Measurements from ENCODE around the gene UBA7. TPM values are rescaled to one million over a fixed set of nuclear protein-coding genes. Genes with fewer than 3 reads are reported as not detected.

UBA7 gene
- total RNA-seq, 1 donor from 2014 or later, result 26.7 TPM

DNA sequence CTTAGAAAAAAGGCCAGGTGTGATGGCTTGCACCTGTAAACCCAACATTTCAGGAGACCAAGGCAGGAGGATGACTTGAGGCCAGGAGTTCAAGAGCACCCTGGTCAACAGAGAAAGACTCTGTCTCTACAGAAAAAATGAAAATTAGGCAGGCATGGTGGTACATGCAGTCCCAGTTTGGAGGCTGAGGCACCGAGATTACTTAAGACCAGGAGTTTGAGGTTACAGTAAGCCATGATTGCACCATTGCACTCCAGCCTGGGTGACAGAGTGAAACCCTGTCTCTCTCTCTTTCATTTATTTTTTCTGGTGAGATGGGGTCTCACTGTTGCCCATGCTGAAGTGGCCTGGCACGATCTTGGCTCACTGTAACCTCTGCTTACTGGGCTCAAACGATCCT, 52.1 kb downstream of the UBA7 start:
- intact Hi-C loops (cut with micrococcal nuclease), result no loop called here
- DNase-seq (no peak), ATAC-seq (no peak)

DNA sequence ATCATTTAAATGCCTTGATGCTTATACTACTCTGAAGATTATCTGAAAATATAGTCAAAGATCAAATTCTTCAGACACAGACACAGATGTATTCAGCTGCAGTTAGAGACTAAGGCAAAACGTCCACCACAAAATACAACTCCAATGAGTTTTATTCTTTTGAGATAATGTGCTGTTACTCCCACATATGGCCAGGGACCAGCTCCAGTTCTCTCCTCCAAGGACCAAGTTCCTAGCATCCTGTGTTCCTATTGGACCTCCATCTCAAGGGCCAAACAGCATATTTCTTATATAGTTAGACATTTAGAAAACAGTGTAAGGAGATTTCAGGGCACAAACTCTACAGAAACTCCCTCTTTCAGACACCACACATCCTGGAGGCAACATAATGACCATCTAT, 54.5 kb downstream of the UBA7 start:
- intact Hi-C loops (cut with micrococcal nuclease), result no loop called here
- DNase-seq (no peak), ATAC-seq (no peak)

DNA sequence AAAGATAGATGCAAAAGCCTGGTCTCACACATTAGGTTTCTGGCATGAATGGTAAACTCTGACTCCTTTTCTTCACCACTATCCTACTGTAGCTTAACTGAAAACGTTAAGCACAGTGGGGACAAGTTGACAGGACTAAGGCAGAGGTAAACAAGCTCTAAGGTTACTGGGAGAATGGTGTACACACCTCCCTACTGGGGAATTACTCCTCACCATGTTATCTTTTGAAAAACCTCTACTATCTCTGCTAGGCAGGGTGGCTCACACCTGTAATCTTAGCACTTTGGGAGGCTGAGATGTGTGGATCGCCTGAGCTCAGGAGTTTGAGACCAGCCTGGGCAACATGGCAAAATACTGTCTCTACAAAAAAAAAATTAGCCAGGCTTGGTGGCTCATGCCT, 56.6 kb downstream of the UBA7 start:
- ATAC-seq (no peak), DNase-seq (no peak)
- intact Hi-C loops (cut with micrococcal nuclease), result no loop called here

DNA sequence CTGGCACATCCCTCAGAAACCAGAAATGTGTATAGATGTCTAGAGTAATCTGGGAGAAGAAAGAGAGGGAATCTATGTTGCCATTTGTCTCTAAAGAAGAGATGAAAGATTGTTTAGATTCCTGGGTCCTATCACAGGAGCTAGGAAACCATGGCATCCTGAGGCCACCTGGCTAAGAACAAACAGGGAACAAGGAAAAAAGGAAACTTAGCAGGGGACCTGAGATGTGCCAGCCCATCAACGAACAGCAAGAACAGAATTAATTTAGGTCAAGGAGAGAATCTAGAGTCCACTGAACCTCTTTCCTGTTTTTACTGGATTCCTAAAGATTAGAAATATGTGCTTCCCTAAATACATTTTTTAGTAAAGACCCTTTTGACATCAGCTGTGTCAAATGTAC, 57.7 kb downstream of the UBA7 start:
- intact Hi-C loops (cut with micrococcal nuclease), result no loop called here
- no peak for ATAC-seq
- no peak for DNase-seq

Small RNA genes within 50 kb of the gene (microRNA-seq; reads per million reads assigned to microRNA genes)
- not detected for gene MIR5193 (ENCODE audit: borderline number of aligned reads)

Other genes starting within 250 kb of the UBA7 start
- gene APEH, start 139.6 kb downstream of the UBA7 start, total RNA-seq, result 113 TPM
- gene MST1, start 124.5 kb downstream of the UBA7 start, total RNA-seq, result 6.6 TPM
- 45.3 TPM for gene RNF123, start 124.4 kb downstream of the UBA7 start, total RNA-seq
- gene AMIGO3, start 94.3 kb downstream of the UBA7 start, total RNA-seq, result not detected
- 16.4 TPM for gene GMPPB, start 90.0 kb downstream of the UBA7 start, total RNA-seq
- 18.5 TPM for gene IP6K1, start 27.4 kb downstream of the UBA7 start, total RNA-seq
- gene CDHR4, start 14.1 kb downstream of the UBA7 start, total RNA-seq, result not detected
- gene INKA1, start 10.7 kb downstream of the UBA7 start, total RNA-seq, result 1.7 TPM
- gene TRAIP, start 42.6 kb upstream of the UBA7 start, total RNA-seq, result 1.2 TPM
- not detected for gene CAMKV, start 56.0 kb upstream of the UBA7 start, total RNA-seq
- gene MST1R, start 89.9 kb upstream of the UBA7 start, total RNA-seq, result 2.3 TPM
- 8.1 TPM for gene MON1A, start 115.9 kb upstream of the UBA7 start, total RNA-seq
- 48.4 TPM for gene RBM6, start 126.2 kb upstream of the UBA7 start, total RNA-seq

All from left ventricle myocardium superior (tissue), 1 donor.